Mesendoderm (in vitro differentiated cells): ENCODE data around the gene ARMC8.

Experiments used
- DNase-seq: peaks from one replicate; pipeline ENCODE4 v3.0.0; 2013
- H2AK5ac ChIP-seq: 2 replicates; pipeline ENCODE4 v1.6.1; 2013; ENCODE audit warnings: low read length, inconsistent platforms
- H2BK120ac ChIP-seq: 2 replicates; pipeline ENCODE4 v1.6.1; 2013; ENCODE audit warnings: low read depth, mild to moderate bottlenecking, low read length, moderate library complexity, mixed read lengths
- H2BK15ac ChIP-seq: replicated peaks from 2 replicates; pipeline ENCODE4 v1.6.1; 2013; ENCODE audit warnings: low read depth, mild to moderate bottlenecking, moderate library complexity
- H2BK5ac ChIP-seq: 2 replicates; pipeline ENCODE4 v1.6.1; 2013; ENCODE audit warnings: low read length, inconsistent platforms
- H3K18ac ChIP-seq: 2 replicates; pipeline ENCODE4 v1.6.1; 2013; ENCODE audit warnings: mild to moderate bottlenecking, low read length, mixed read lengths
- H3K23ac ChIP-seq: one replicate; pipeline ENCODE4 v1.6.1; 2013; ENCODE audit warnings: low read length
- H3K27ac ChIP-seq: 2 replicates; pipeline ENCODE4 v1.5.1; 2013; ENCODE audit warnings: low read depth, mild to moderate bottlenecking, inconsistent platforms, low read length, moderate library complexity
- H3K27me3 ChIP-seq: 2 replicates; pipeline ENCODE4 v1.6.1; 2013; ENCODE audit warnings: low read length, control low read depth, mild to moderate bottlenecking, inconsistent platforms; ENCODE audit not compliant: insufficient read depth, poor library complexity
- H3K36me3 ChIP-seq: 2 replicates; pipeline ENCODE4 v1.6.1; 2013; ENCODE audit warnings: low read length, inconsistent platforms; ENCODE audit not compliant: control insufficient read depth, insufficient read depth
- H3K4ac ChIP-seq: one replicate; pipeline ENCODE4 v1.6.1; 2013; ENCODE audit warnings: low read depth, mild to moderate bottlenecking, low read length, moderate library complexity
- H3K4me1 ChIP-seq: 2 replicates; pipeline ENCODE4 v1.6.1; 2013; ENCODE audit warnings: low read depth, low read length, inconsistent platforms; ENCODE audit not compliant: control insufficient read depth
- H3K4me2 ChIP-seq: 2 replicates; pipeline ENCODE4 v1.6.1; 2013; ENCODE audit warnings: low read length
- H3K4me3 ChIP-seq: 2 replicates; pipeline ENCODE4 v1.5.1; 2013; ENCODE audit warnings: mild to moderate bottlenecking, low read length
- H3K56ac ChIP-seq: one replicate; pipeline ENCODE4 v1.6.1; 2013; ENCODE audit warnings: low read length
- H3K79me1 ChIP-seq: 2 replicates; pipeline ENCODE4 v1.6.1; 2013; ENCODE audit warnings: low read length, inconsistent platforms
- H3K79me2 ChIP-seq: 2 replicates; pipeline ENCODE4 v1.6.1; 2013; ENCODE audit warnings: mild to moderate bottlenecking, low read length; ENCODE audit not compliant: control insufficient read depth, insufficient read depth
- H3K9ac ChIP-seq: 2 replicates; pipeline ENCODE4 v1.6.1; 2013; ENCODE audit warnings: low read length, inconsistent platforms
- H4K5ac ChIP-seq: one replicate; pipeline ENCODE4 v1.6.1; 2013; ENCODE audit warnings: low read length
- H4K8ac ChIP-seq: one replicate; pipeline ENCODE4 v1.6.1; 2013; ENCODE audit warnings: low read depth, mild to moderate bottlenecking, control low read depth, low read length, moderate library complexity
- WGBS: extraction: QIAGEN DNeasy Blood & Tissue Kit; methylation state at CpG from one replicate; pipeline ENCODE4 v1.1.7; 2013; ENCODE audit warnings: low lambda C conversion rate, missing lambda C conversion rate; ENCODE audit not compliant: insufficient coverage; ENCODE audit errors: extremely low coverage; 5-methylcytosine and 5-hydroxymethylcytosine counted together

Gene ARMC8

GRCh38 chr3:138263104-138263503 is 76.0 kb downstream of the ARMC8 start:
- no peaks in the 10 kb centered on the region for H3K79me1 ChIP-seq
- no peaks in the 10 kb centered on the region for H3K79me2 ChIP-seq
- H3K23ac ChIP-seq, result no peak overlapping the region
- H4K5ac ChIP-seq, result no peak overlapping the region
- peak; percentile 2 for DNase-seq
- no peak overlapping the region for H3K27ac ChIP-seq
- H3K4me1 ChIP-seq, result no peaks in the 10 kb centered on the region
- no peak overlapping the region for H3K56ac ChIP-seq
- H3K18ac ChIP-seq, result no peak overlapping the region
- no peaks in the 10 kb centered on the region for H3K36me3 ChIP-seq
- no peak overlapping the region for H2BK120ac ChIP-seq
- no peak overlapping the region for H3K4me3 ChIP-seq
- H3K27me3 ChIP-seq, result no peaks in the 10 kb centered on the region
- H2AK5ac ChIP-seq, result no peak overlapping the region
- H3K4ac ChIP-seq, result no peak overlapping the region
- H4K8ac ChIP-seq, result no peak overlapping the region
- WGBS, result no CpG with 5 or more reads among the region's 2 CpGs
- no peak overlapping the region for H3K4me2 ChIP-seq
- H3K9ac ChIP-seq, result no peak overlapping the region
- no peak overlapping the region for H2BK5ac ChIP-seq
- H2BK15ac ChIP-seq, result no peak overlapping the region

GRCh38 chr3:138265745-138266144 is 78.6 kb downstream of the ARMC8 start:
- Histone ChIP-seq H3K79me1 (no peaks in the 10 kb centered on the region), H3K9ac (no peak overlapping the region), H3K56ac (no peak overlapping the region), H4K8ac (no peak overlapping the region), H4K5ac (no peak overlapping the region), H3K36me3 (no peaks in the 10 kb centered on the region), H3K4me2 (no peak overlapping the region), H3K4ac (no peak overlapping the region), H2BK120ac (no peak overlapping the region), H2BK15ac (no peak overlapping the region), H3K27me3 (no peaks in the 10 kb centered on the region), H3K4me3 (no peak overlapping the region), H3K27ac (no peak overlapping the region), H2AK5ac (no peak overlapping the region), H3K18ac (no peak overlapping the region), H3K23ac (no peak overlapping the region), H3K4me1 (no peaks in the 10 kb centered on the region), H3K79me2 (no peaks in the 10 kb centered on the region), H2BK5ac (no peak overlapping the region)
- DNase-seq, result no peak
- no CpG with 5 or more reads among the region's 1 CpG for WGBS

- Histone ChIP-seq H4K5ac (no peak overlapping the region), H3K23ac (no peak overlapping the region), H3K4me1 (no peaks in the 10 kb centered on the region), H3K27me3 (no peaks in the 10 kb centered on the region), H3K79me1 (no peaks in the 10 kb centered on the region), H3K4me3 (no peak overlapping the region), H2AK5ac (no peak overlapping the region), H2BK120ac (no peak overlapping the region), H3K27ac (no peak overlapping the region), H3K36me3 (no peaks in the 10 kb centered on the region), H4K8ac (no peak overlapping the region), H2BK5ac (no peak overlapping the region), H3K79me2 (no peaks in the 10 kb centered on the region), H3K9ac (no peak overlapping the region), H3K18ac (no peak overlapping the region), H3K4me2 (no peak overlapping the region), H3K56ac (no peak overlapping the region), H2BK15ac (no peak overlapping the region), H3K4ac (no peak overlapping the region)
- WGBS, result no CpG with 5 or more reads among the region's 3 CpGs
- no peak for DNase-seq
Observed at GRCh38 chr3:138267083-138267482, 80.0 kb downstream of the ARMC8 start.

- H2AK5ac ChIP-seq, result no peak overlapping the region
- no peak overlapping the region for H3K4me3 ChIP-seq
- no peak overlapping the region for H2BK5ac ChIP-seq
- DNase-seq, result no peak
- H3K9ac ChIP-seq, result no peak overlapping the region
- no peak overlapping the region for H3K4ac ChIP-seq
- no peak overlapping the region for H3K4me2 ChIP-seq
- no peak overlapping the region for H3K56ac ChIP-seq
- H3K23ac ChIP-seq, result no peak overlapping the region
- no peak overlapping the region for H2BK120ac ChIP-seq
- no peak overlapping the region for H3K18ac ChIP-seq
- no CpG with 5 or more reads among the region's 2 CpGs for WGBS
- H2BK15ac ChIP-seq, result no peak overlapping the region
- H3K36me3 ChIP-seq, result peaks cover 3% of the 10 kb centered on the region
- no peak overlapping the region for H4K5ac ChIP-seq
- no peak overlapping the region for H3K27ac ChIP-seq
- no peaks in the 10 kb centered on the region for H3K27me3 ChIP-seq
- H3K79me1 ChIP-seq, result no peaks in the 10 kb centered on the region
- H4K8ac ChIP-seq, result no peak overlapping the region
- no peaks in the 10 kb centered on the region for H3K4me1 ChIP-seq
- no peaks in the 10 kb centered on the region for H3K79me2 ChIP-seq
Observed at GRCh38 chr3:138270245-138270644, 83.1 kb downstream of the ARMC8 start.

GRCh38 chr3:138271189-138271794 is 84.2 kb downstream of the ARMC8 start:
- H3K27me3 ChIP-seq, result no peaks in the 10 kb centered on the region
- no peak overlapping the region for H3K27ac ChIP-seq
- H2BK5ac ChIP-seq, result no peak overlapping the region
- no peak overlapping the region for H3K9ac ChIP-seq
- WGBS, result no CpG with 5 or more reads among the region's 2 CpGs
- H3K79me1 ChIP-seq, result no peaks in the 10 kb centered on the region
- H2AK5ac ChIP-seq, result no peak overlapping the region
- H3K23ac ChIP-seq, result no peak overlapping the region
- H3K36me3 ChIP-seq, result peaks cover 3% of the 10 kb centered on the region
- no peaks in the 10 kb centered on the region for H3K79me2 ChIP-seq
- no peak overlapping the region for H2BK120ac ChIP-seq
- no peak overlapping the region for H3K4me2 ChIP-seq
- H2BK15ac ChIP-seq, result no peak overlapping the region
- DNase-seq, result no peak
- H3K18ac ChIP-seq, result no peak overlapping the region
- no peaks in the 10 kb centered on the region for H3K4me1 ChIP-seq
- H3K4me3 ChIP-seq, result no peak overlapping the region
- no peak overlapping the region for H4K8ac ChIP-seq
- H3K56ac ChIP-seq, result no peak overlapping the region
- H4K5ac ChIP-seq, result no peak overlapping the region
- no peak overlapping the region for H3K4ac ChIP-seq

- H4K5ac ChIP-seq, result no peak overlapping the region
- H3K79me1 ChIP-seq, result no peaks in the 10 kb centered on the region
- no peaks in the 10 kb centered on the region for H3K4me1 ChIP-seq
- no peaks in the 10 kb centered on the region for H3K79me2 ChIP-seq
- no peak overlapping the region for H2BK5ac ChIP-seq
- no peak overlapping the region for H3K27ac ChIP-seq
- WGBS, result no CpG with 5 or more reads among the region's 3 CpGs
- H3K4me2 ChIP-seq, result no peak overlapping the region
- H3K9ac ChIP-seq, result no peak overlapping the region
- no peak for DNase-seq
- H2BK15ac ChIP-seq, result no peak overlapping the region
- no peak overlapping the region for H4K8ac ChIP-seq
- H2BK120ac ChIP-seq, result no peak overlapping the region
- H2AK5ac ChIP-seq, result no peak overlapping the region
- no peak overlapping the region for H3K56ac ChIP-seq
- H3K4me3 ChIP-seq, result no peak overlapping the region
- no peak overlapping the region for H3K23ac ChIP-seq
- H3K36me3 ChIP-seq, result no peaks in the 10 kb centered on the region
- no peak overlapping the region for H3K18ac ChIP-seq
- no peak overlapping the region for H3K4ac ChIP-seq
- H3K27me3 ChIP-seq, result no peaks in the 10 kb centered on the region
Observed at GRCh38 chr3:138281561-138281960, 94.5 kb downstream of the ARMC8 start.
